Spleen (tissue), 11 donors: ENCODE data around the gene PPM1N. TPM values are rescaled to one million over a fixed set of nuclear protein-coding genes. Genes with fewer than 3 reads are reported as not detected.

Experiments used
- DNase-seq: peaks from one replicate; pipeline ENCODE4 v3.0.0-alpha.2; 2020
- H3K27ac ChIP-seq, 8 donors: fragments of 200-600 bp; sonication (generic) in 7 of 8; 1 replicate in 4 of 8; 2 replicates in 4 of 8; pipeline versions ENCODE4 v1.5.0 to v1.8.0; 2016 to 2021; ENCODE audit warnings: inconsistent platforms in 4 of 8, mild to moderate bottlenecking in 4 of 8, moderate library complexity in 1 of 8
- H3K27me3 ChIP-seq, 7 donors: fragments of 200-600 bp; sonication (generic) in 6 of 7; replicated peaks in 1 of 7; 1 replicate in 4 of 7; 2 replicates in 3 of 7; pipeline versions ENCODE4 v1.5.0 to v1.8.0; 2016 to 2021; ENCODE audit warnings: inconsistent platforms in 3 of 7, mild to moderate bottlenecking in 1 of 7
- H3K36me3 ChIP-seq, 6 donors: fragments of 200-600 bp; sonication (generic) in 5 of 6; 1 replicate in 4 of 6; 2 replicates in 2 of 6; pipeline versions ENCODE4 v1.5.0 to v1.8.0; 2016 to 2021; ENCODE audit warnings: inconsistent platforms in 2 of 6
- H3K4me1 ChIP-seq, 6 donors: fragments of 200-600 bp; sonication (generic) in 5 of 6; 1 replicate in 3 of 6; 2 replicates in 3 of 6; pipeline versions ENCODE4 v1.5.0 to v1.8.0; 2016 to 2021; ENCODE audit warnings: inconsistent platforms in 3 of 6
- H3K4me3 ChIP-seq, 8 donors: fragments of 200-600 bp; sonication (generic) in 7 of 8; 1 replicate in 4 of 8; 2 replicates in 4 of 8; pipeline versions ENCODE4 v1.5.0 to v1.8.0; 2016 to 2021; ENCODE audit warnings: inconsistent platforms in 4 of 8, mild to moderate bottlenecking in 4 of 8, moderate library complexity in 2 of 8
- H3K9me3 ChIP-seq, 8 donors: fragments of 200-600 bp; sonication (generic) in 7 of 8; 1 replicate in 4 of 8; 2 replicates in 4 of 8; pipeline versions ENCODE4 v1.5.0 to v1.8.0; 2016 to 2021; ENCODE audit warnings: inconsistent platforms in 4 of 8
- POLR2A ChIP-seq, 3 donors: fragments of 450-650 bp; IDR thresholded peaks; one replicate each; pipeline ENCODE4 v1.5.1; 2017; ENCODE audit warnings: antibody characterized with exemption in 3 of 3, mild to moderate bottlenecking in 1 of 3
- POLR2AphosphoS5 ChIP-seq, 3 donors: sonication (generic); formaldehyde crosslinking; IDR thresholded peaks; one replicate each; pipeline ENCODE4 v1.5.1; 2017; ENCODE audit warnings: antibody characterized with exemption in 3 of 3
- WGBS, 5 donors: extraction: QIAGEN DNeasy Blood & Tissue Kit in 3 of 5; methylation state at CpG; one replicate each; pipeline versions ENCODE4 v1.1.5 to v1.1.7; 2013 to 2018; 5-methylcytosine and 5-hydroxymethylcytosine counted together
- intact Hi-C: fragments of 100-400 bp; cut with DNase I; formaldehyde crosslinking; loops from one replicate; pipeline ENCODE4 v1.15.0; 2023; ENCODE audit warnings: low total_unique reads
- polyA plus RNA-seq, 3 donors: library from polyadenylated mRNA; stranded (reverse); fragments of 200-250 nt; gene quantifications; one replicate each; pipeline ENCODE4 v1.2.1, GENCODE V29; 2013
- total RNA-seq, 7 donors: library from RNA; depleted of rRNA in 3 of 7; stranded (reverse); fragments of >200 nt in 3 of 7; fragmentation: NEBNext Ultra II Directional in 4 of 7; extraction: Animal tissue kit (Norgen Biotek cat#: 25700) in 4 of 7; gene quantifications; one replicate each; pipeline versions ENCODE4 v1.1.0 to v1.2.1, GENCODE V29; 2016 to 2021
- TF ChIP-seq, protein P1 (sequence below), 11 experiments: fragments of 200-600 bp in 7 of 11; fragments of 450-650 bp in 4 of 11; sonication (generic) in 4 of 11; IDR thresholded peaks in 8 of 11; conservative IDR thresholded peaks in 3 of 11; 1 replicate in 7 of 11; 2 replicates in 4 of 11; pipeline versions ENCODE4 v1.4.0 to v1.8.0; 2016 to 2021; ENCODE audit warnings: antibody characterized with exemption in 11 of 11, inconsistent platforms in 4 of 11, mild to moderate bottlenecking in 1 of 11
- donor health status: healthy with polysubstance abuse.
- donor health status: DM: no; HTN: no; CAD: no; lungs with moderate emphysema.
- donor health status: DM: no; HTN: no; CAD: no.
- donor health status: Bipolar disorder and iron deficiency.
- donor health status: healthy.
- donor health status: DM: no; HTN: no; CAD: no.
- donor health status: DM: yes; HTN: yes; CAD: no.

Gene PPM1N
- total and polyA plus RNA-seq, 10 donors = 6.3 to 21.4 (median 9.7) TPM

DNA sequence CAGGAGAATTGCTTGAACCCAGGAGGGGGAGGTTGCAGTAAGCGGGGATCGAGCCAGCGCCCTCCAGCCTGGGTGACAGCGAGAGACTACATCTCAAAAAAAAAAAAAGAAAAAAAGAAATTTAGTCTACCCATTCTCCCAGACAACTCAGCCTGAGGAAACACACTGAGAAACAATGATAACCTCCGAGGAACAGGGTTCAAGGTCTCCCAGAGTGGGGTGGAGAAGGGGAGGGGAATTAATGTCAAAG is 7.7 kb downstream of the PPM1N start:
- H3K4me3 ChIP-seq = peak overlapping the region in 6 of 8 donors; percentile 96 to 100 (median 98)
- peaks cover 0 to 10% (median 0%) of the 10 kb centered on the region in 6 donors for H3K36me3 ChIP-seq
- no peaks in the 10 kb centered on the region for H3K9me3 ChIP-seq
- peak overlapping the region; percentile 96 to 100 (median 97) for H3K27ac ChIP-seq
- peaks cover 21 to 65% (median 33%) of the 10 kb centered on the region in 6 donors for H3K4me1 ChIP-seq
- TF ChIP-seq, protein P1, sequence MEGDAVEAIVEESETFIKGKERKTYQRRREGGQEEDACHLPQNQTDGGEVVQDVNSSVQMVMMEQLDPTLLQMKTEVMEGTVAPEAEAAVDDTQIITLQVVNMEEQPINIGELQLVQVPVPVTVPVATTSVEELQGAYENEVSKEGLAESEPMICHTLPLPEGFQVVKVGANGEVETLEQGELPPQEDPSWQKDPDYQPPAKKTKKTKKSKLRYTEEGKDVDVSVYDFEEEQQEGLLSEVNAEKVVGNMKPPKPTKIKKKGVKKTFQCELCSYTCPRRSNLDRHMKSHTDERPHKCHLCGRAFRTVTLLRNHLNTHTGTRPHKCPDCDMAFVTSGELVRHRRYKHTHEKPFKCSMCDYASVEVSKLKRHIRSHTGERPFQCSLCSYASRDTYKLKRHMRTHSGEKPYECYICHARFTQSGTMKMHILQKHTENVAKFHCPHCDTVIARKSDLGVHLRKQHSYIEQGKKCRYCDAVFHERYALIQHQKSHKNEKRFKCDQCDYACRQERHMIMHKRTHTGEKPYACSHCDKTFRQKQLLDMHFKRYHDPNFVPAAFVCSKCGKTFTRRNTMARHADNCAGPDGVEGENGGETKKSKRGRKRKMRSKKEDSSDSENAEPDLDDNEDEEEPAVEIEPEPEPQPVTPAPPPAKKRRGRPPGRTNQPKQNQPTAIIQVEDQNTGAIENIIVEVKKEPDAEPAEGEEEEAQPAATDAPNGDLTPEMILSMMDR (IDR thresholded peaks at IDR 0.05 in 8 of 11, conservative IDR thresholded peaks at IDR 0.05 in 3 of 11) = no peak
- TF ChIP-seq POLR2A (IDR thresholded peaks at IDR 0.05) = no peak
- no peak for TF ChIP-seq POLR2AphosphoS5 (IDR thresholded peaks at IDR 0.05)
- no peak for DNase-seq
- peaks cover 0 to 1% (median 0%) of the 10 kb centered on the region in 7 donors for H3K27me3 ChIP-seq
- intact Hi-C loops = no loop called here
- WGBS, 5 donors = 33 to 74% (median 59%) methylated on average over 5 of the region's 5 CpGs

DNA sequence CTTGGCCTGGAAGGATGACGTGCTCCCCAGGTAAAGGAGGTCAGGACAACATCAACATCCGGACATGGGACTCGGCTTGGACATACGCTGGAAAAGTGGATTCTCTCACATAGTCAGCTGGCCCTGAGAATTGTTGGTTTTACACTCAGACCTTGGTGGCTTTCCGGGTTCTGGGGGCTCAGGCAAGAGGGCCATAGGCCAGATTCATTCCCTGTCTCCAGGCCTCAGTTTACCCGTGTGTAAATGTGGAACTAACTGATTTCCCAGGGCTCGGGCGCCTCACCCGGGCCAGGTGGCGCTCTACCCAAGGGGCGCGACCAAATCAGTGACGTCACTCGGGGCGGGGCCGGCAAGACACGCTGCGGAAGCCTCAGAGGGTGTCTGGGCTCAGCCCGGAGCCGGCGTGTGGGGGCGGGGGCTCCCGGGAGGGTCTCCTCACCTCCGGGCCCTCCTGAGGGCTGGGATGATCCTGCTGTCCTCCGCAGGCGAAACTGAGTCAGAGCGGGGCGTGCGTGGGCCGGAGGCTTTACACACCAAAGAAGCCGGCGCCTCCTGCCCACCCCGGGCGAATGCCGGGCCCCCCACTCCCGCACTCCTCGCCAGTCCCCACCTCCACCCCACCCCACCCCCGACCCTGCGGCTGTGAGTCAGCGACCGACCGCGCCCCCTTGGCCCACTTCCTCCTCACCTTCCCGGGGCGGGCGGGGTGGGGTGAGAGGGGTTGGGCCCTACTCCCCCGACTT is 8.2 kb downstream of the PPM1N start:
- Histone ChIP-seq H3K9me3 (no peaks in the 10 kb centered on the region), H3K27me3 (no peaks in the 10 kb centered on the region), H3K4me1 (peaks cover 25 to 65% (median 37%) of the 10 kb centered on the region in 6 donors), H3K4me3 (peak overlapping the region; percentile 96 to 100 (median 98)), H3K36me3 (peaks cover 0 to 15% (median 0%) of the 10 kb centered on the region in 6 donors), H3K27ac (peak overlapping the region; percentile 96 to 100 (median 97))
- DNase-seq = peak; percentile 100
- TF ChIP-seq, protein P1 (IDR thresholded peaks at IDR 0.05 in 8 of 11, conservative IDR thresholded peaks at IDR 0.05 in 3 of 11) = peak in 7 of 11 experiments; percentile 21 to 71 (median 61)
- TF ChIP-seq POLR2AphosphoS5 (IDR thresholded peaks at IDR 0.05) (peak; percentile 91 to 92 (median 92)), POLR2A (IDR thresholded peaks at IDR 0.05) (peak; percentile 36 to 65 (median 54))
- intact Hi-C loops = no loop called here
- 1 to 3% (median 2%) methylated on average over 12 to 47 of the region's 47 CpGs for WGBS, 5 donors

DNA sequence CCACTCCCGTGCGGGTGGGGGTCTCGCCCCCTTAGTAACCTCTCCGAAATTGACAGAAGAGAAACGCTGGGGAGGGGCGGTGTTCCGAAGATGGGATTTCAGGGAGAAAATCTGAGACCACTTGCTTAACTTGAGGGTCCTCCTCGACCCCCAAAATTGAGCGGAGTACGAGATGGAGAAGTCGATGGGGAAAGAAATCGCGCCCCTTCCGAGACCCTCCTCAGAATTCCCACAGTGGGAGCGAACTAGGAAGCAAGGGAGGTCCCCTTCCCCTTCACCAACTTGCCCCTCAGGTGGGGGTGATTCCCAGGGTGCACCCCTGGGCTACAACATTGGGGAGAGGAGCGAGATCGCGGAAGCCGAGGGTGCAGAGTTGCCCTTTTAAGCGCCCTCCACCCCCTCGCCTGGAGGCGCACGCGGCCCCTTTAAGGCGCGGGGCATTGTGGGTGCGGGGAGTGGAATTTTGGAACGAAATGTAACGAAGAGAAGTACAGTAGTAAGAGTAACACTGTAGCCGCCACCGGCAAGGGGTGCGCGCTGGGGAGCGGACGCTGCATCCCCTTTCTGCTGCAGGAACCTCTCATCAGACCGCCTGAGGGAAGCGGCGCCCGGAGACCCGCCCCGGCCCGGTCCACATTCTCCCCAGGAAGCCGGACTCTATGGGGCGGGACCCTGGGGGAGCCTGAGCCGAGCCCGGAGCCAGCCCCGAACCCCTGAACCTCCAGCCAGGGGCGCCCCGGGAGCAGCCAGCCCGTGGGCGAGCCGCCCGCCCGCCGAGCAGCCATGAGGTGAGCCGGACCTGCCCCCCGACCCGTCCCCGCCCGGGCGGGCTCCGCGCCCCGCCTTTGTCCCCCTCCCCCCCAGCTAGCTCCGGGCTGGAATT is 9.0 kb downstream of the PPM1N start, which contains the start of gene VASP:
Gene VASP, plus strand, starts transcription at position 491 of the 883 bp plus-strand sequence. Its CDS starts 293 bp downstream, at position 784.
- H3K9me3 ChIP-seq = no peaks in the 10 kb centered on the region
- intact Hi-C loops = no loop called here
- no peaks in the 10 kb centered on the region for H3K27me3 ChIP-seq
- peak within 1 kb of the TSS; percentile 96 to 100 (median 97) for H3K27ac ChIP-seq
- peak; percentile 98 for DNase-seq
- peak within 1 kb of the TSS; percentile 96 to 100 (median 98) for H3K4me3 ChIP-seq
- TF ChIP-seq POLR2AphosphoS5 (IDR thresholded peaks at IDR 0.05) (peak; percentile 96 to 100 (median 99)), POLR2A (IDR thresholded peaks at IDR 0.05) (peak; percentile 95 to 98 (median 98))
- TF ChIP-seq, protein P1 (IDR thresholded peaks at IDR 0.05 in 8 of 11, conservative IDR thresholded peaks at IDR 0.05 in 3 of 11) = peak in 2 of 11 experiments; percentile 9 to 23
- H3K4me1 ChIP-seq = peaks cover 31 to 66% (median 43%) of the 10 kb centered on the region in 6 donors
- 0 to 1% (median 0%) methylated on average over 24 to 65 of the region's 65 CpGs for WGBS, 5 donors
- peaks cover 0 to 21% (median 0%) of the 10 kb centered on the region in 6 donors for H3K36me3 ChIP-seq
